Measurements from ENCODE around the gene UGT2B15. TPM values are rescaled to one million over a fixed set of nuclear protein-coding genes. Genes with fewer than 3 reads are reported as not detected.
"Not testable (repeated sequence)": the region's sequence is repeated elsewhere in the genome, so short reads cannot be mapped to it uniquely, and the experiment has no call there.

UGT2B15 gene
- total and polyA plus RNA-seq, 8 donors, result 8.9 to 51.0 (median 21.1) TPM; not detected in 2

- no peak for TF ChIP-seq POLR2A (IDR thresholded peaks at IDR 0.05)
- no peak for TF ChIP-seq EP300 (IDR thresholded peaks at IDR 0.05)
- no peak for TF ChIP-seq POLR2AphosphoS5 (IDR thresholded peaks at IDR 0.05)
- no peak for TF ChIP-seq CTCF (IDR thresholded peaks at IDR 0.05)
- DNase-seq, result no peak
- intact Hi-C loops (cut with DNase I; ENCODE audit: low total_unique reads), result no loop called here
- H3K27me3 ChIP-seq, result no peaks in the 10 kb centered on the region
- peaks cover 0 to 15% (median 7%) of the 10 kb centered on the region in 4 donors for H3K4me1 ChIP-seq
- H3K27ac ChIP-seq, result peak overlapping the region in 3 of 5 donors; percentile 57 to 77 (median 60)
- peaks cover 0 to under 1% (median 0%) of the 10 kb centered on the region in 4 donors for H3K9me3 ChIP-seq
- no peaks in the 10 kb centered on the region for H3K36me3 ChIP-seq
- 53 to 63% (median 56%) methylated on average over 5 of the region's 5 CpGs for WGBS, 5 donors
- H3K4me3 ChIP-seq, result no peak overlapping the region
These were observed 15.3 kb downstream of the UGT2B15 start for GRCh38 chr4:68654946-68655721.

GRCh38 chr4:68651932-68652331, 18.5 kb downstream of the UGT2B15 start:
- no peaks in the 10 kb centered on the region for H3K27me3 ChIP-seq

GRCh38 chr4:68630371-68630770, 40.1 kb downstream of the UGT2B15 start:
- Histone ChIP-seq H3K27ac (no peak overlapping the region), H3K27me3 (no peaks in the 10 kb centered on the region), H3K9me3 (no peaks in the 10 kb centered on the region), H3K4me3 (no peak overlapping the region), H3K36me3 (no peaks in the 10 kb centered on the region), H3K4me1 (peaks cover 0 to 9% (median 0%) of the 10 kb centered on the region in 4 donors)
- no peak for DNase-seq
- intact Hi-C loops (cut with DNase I; ENCODE audit: low total_unique reads), result loop anchor here (10.0 kb wide), 1 partner anchor 126 kb away; no protein-coding TSS in a partner anchor
- TF ChIP-seq POLR2AphosphoS5 (IDR thresholded peaks at IDR 0.05) (no peak), CTCF (IDR thresholded peaks at IDR 0.05) (no peak), POLR2A (IDR thresholded peaks at IDR 0.05) (no peak), EP300 (IDR thresholded peaks at IDR 0.05) (no peak)
- WGBS, 5 donors, result 74 to 97% (median 90%) methylated on average over 3 of the region's 3 CpGs

More at GRCh38 chr4:68651932-68652331, 18.5 kb downstream of the UGT2B15 start:
- Histone ChIP-seq H3K27ac (no peak overlapping the region), H3K4me3 (no peak overlapping the region), H3K36me3 (no peaks in the 10 kb centered on the region), H3K4me1 (peaks cover 0 to 6% (median 0%) of the 10 kb centered on the region in 4 donors), H3K9me3 (peaks cover 0 to 5% (median 0%) of the 10 kb centered on the region in 4 donors)
- DNase-seq, result no peak
- intact Hi-C loops (cut with DNase I; ENCODE audit: low total_unique reads), result no loop called here
- 30 to 77% (median 33%) methylated on average over 1 of the region's 1 CpG for WGBS, 5 donors
- TF ChIP-seq POLR2A (IDR thresholded peaks at IDR 0.05) (no peak), CTCF (IDR thresholded peaks at IDR 0.05) (no peak), POLR2AphosphoS5 (IDR thresholded peaks at IDR 0.05) (no peak), EP300 (IDR thresholded peaks at IDR 0.05) (no peak)

GRCh38 chr4:68622731-68623130, 47.7 kb downstream of the UGT2B15 start:
- DNase-seq; H3K27me3 ChIP-seq; intact Hi-C loops (cut with DNase I; ENCODE audit: low total_unique reads); H3K27ac ChIP-seq; H3K9me3 ChIP-seq; H3K36me3 ChIP-seq; H3K4me3 ChIP-seq; H3K4me1 ChIP-seq: not testable (repeated sequence)
- WGBS, 5 donors, result 88 to 94% (median 90%) methylated on average over 2 of the region's 2 CpGs; no CpG with 5 or more reads in 2 of the 5 donors
